Lower lobe of right lung (tissue), 2 donors: ENCODE results near the gene EFTUD2. TPM values are rescaled to one million over a fixed set of nuclear protein-coding genes. Genes with fewer than 3 reads are reported as not detected.

Source experiments
- ATAC-seq, 2 donors: fragments of 200-7000 bp; cut with Tn5 transposase; one replicate each; pipeline ENCODE4 v1.9.1; 2020 to 2022; ENCODE audit warnings: mild to moderate bottlenecking in 2 of 2, moderate library complexity in 2 of 2
- DNase-seq: peaks from one replicate; pipeline ENCODE4 v3.0.0-alpha.2; 2020
- H3K27ac ChIP-seq: fragments of 200-600 bp; one replicate; pipeline ENCODE4 v1.8.0; 2022
- H3K27me3 ChIP-seq: fragments of 200-600 bp; one replicate; pipeline ENCODE4 v1.8.0; 2022; ENCODE audit warnings: low read depth
- H3K36me3 ChIP-seq: fragments of 200-600 bp; one replicate; pipeline ENCODE4 v1.8.0; 2022; ENCODE audit warnings: mild to moderate bottlenecking
- H3K4me1 ChIP-seq: fragments of 200-600 bp; one replicate; pipeline ENCODE4 v1.8.0; 2022
- H3K4me3 ChIP-seq: fragments of 200-600 bp; one replicate; pipeline ENCODE4 v1.8.0; 2022; ENCODE audit warnings: mild to moderate bottlenecking
- H3K9me3 ChIP-seq: fragments of 200-600 bp; one replicate; pipeline ENCODE4 v1.8.0; 2022
- CTCF ChIP-seq: fragments of 200-600 bp; IDR thresholded peaks from one replicate; pipeline ENCODE4 v1.8.0; 2022; ENCODE audit warnings: antibody characterized with exemption, mild to moderate bottlenecking
- intact Hi-C: fragments of 100-400 bp; cut with DNase I; formaldehyde crosslinking; loops from one replicate; pipeline ENCODE4 v1.11.0; 2022
- microRNA-seq: library from miRNA; unstranded; fragments of <30 nt; microRNA quantifications from one replicate; pipeline ENCODE4 v1.2.0, GENCODE V29; 2020; ENCODE audit warnings: borderline number of aligned reads
- total RNA-seq: library from RNA; stranded (reverse); fragmentation: NEBNext Ultra II Directional; extraction: Animal tissue kit (Norgen Biotek cat#: 25700); gene quantifications from one replicate; pipeline ENCODE4 v1.2.1, GENCODE V29; 2021
- donor health status: DM: no; HTN: yes; CAD: no; lungs with severe emphysema.

EFTUD2 gene
- total RNA-seq, 1 donor from 2014 or later: 108 TPM

GRCh38 chr17:44807093-44807816 lies 92.0 kb downstream of the EFTUD2 start:
- Histone ChIP-seq H3K36me3 (peaks cover 8% of the 10 kb centered on the region), H3K27me3 (peaks cover 9% of the 10 kb centered on the region), H3K27ac (no peak overlapping the region), H3K4me1 (no peaks in the 10 kb centered on the region), H3K4me3 (no peak overlapping the region), H3K9me3 (no peaks in the 10 kb centered on the region)
- ATAC-seq (no peak), DNase-seq (no peak)
- TF ChIP-seq CTCF: no peak
- intact Hi-C loops: no loop called here

GRCh38 chr17:44804302-44805089 lies 94.7 kb downstream of the EFTUD2 start:
- H3K9me3 ChIP-seq: no peaks in the 10 kb centered on the region
- no peak for TF ChIP-seq CTCF
- intact Hi-C loops: no loop called here
- H3K27ac ChIP-seq: no peak overlapping the region
- no peaks in the 10 kb centered on the region for H3K4me1 ChIP-seq
- DNase-seq (no peak), ATAC-seq (no peak)
- no peaks in the 10 kb centered on the region for H3K27me3 ChIP-seq
- no peak overlapping the region for H3K4me3 ChIP-seq
- H3K36me3 ChIP-seq: peaks cover 8% of the 10 kb centered on the region

GRCh38 chr17:44801880-44802279 lies 97.4 kb downstream of the EFTUD2 start:
- intact Hi-C loops: no loop called here
- peaks cover 8% of the 10 kb centered on the region for H3K36me3 ChIP-seq
- H3K4me1 ChIP-seq: no peaks in the 10 kb centered on the region
- DNase-seq: no peak
- no peaks in the 10 kb centered on the region for H3K27me3 ChIP-seq
- no peak for ATAC-seq
- no peak overlapping the region for H3K27ac ChIP-seq
- no peak for TF ChIP-seq CTCF
- H3K4me3 ChIP-seq: no peak overlapping the region
- no peaks in the 10 kb centered on the region for H3K9me3 ChIP-seq

Small RNA genes within 50 kb of the gene (microRNA-seq; reads per million reads assigned to microRNA genes)
- gene MIR6783: not detected

Other genes starting within 250 kb of the EFTUD2 start
- not detected for gene MEIOC, start 243.0 kb downstream of the EFTUD2 start, total RNA-seq
- 18.4 TPM for gene CCDC43, start 209.7 kb downstream of the EFTUD2 start, total RNA-seq
- gene DBF4B, start 190.8 kb downstream of the EFTUD2 start, total RNA-seq: 6.8 TPM
- 0.41 TPM for gene ADAM11, start 140.5 kb downstream of the EFTUD2 start, total RNA-seq
- gene GJC1, start 69.2 kb downstream of the EFTUD2 start, total RNA-seq: 18.4 TPM
- gene HIGD1B, start 51.6 kb downstream of the EFTUD2 start, total RNA-seq: 22.3 TPM
- not detected for gene GFAP, start 16.1 kb upstream of the EFTUD2 start, total RNA-seq
- gene KIF18B, start 48.3 kb upstream of the EFTUD2 start, total RNA-seq: 0.89 TPM
- not detected for gene C1QL1, start 68.9 kb upstream of the EFTUD2 start, total RNA-seq
- 20.1 TPM for gene DCAKD, start 152.2 kb upstream of the EFTUD2 start, total RNA-seq
- 117 TPM for gene NMT1, start 161.9 kb upstream of the EFTUD2 start, total RNA-seq
- gene PLCD3, start 233.1 kb upstream of the EFTUD2 start, total RNA-seq: 38.3 TPM
- gene ACBD4, start 236.2 kb upstream of the EFTUD2 start, total RNA-seq: 16.6 TPM
- gene HEXIM1, start 249.0 kb upstream of the EFTUD2 start, total RNA-seq: 33.9 TPM